NCI-H1417 (cell line): ENCODE data around the gene RIPOR1.
A peak's percentile ranks its signal among the peaks of the same experiment; 100 is the strongest.

Experiments
- DNase-seq, 3 experiments: peaks; one replicate each; lab custom pipeline; 2025; lab: John Stamatoyannopoulos, UW

RIPOR1 gene

GRCh38 chr16:67539691-67540635, 11.3 kb downstream of the RIPOR1 start:
- DNase-seq, result no peak

GRCh38 chr16:67540756-67541155, 12.1 kb downstream of the RIPOR1 start:
- no peak for DNase-seq

- DNase-seq, result no peak
Measured at GRCh38 chr16:67541391-67542263, 13.0 kb downstream of the RIPOR1 start.

- DNase-seq, result no peak
Measured at GRCh38 chr16:67542464-67542863, 13.8 kb downstream of the RIPOR1 start.

- DNase-seq, result no peak
Measured at GRCh38 chr16:67543036-67543435, 14.4 kb downstream of the RIPOR1 start.

- no peak for DNase-seq
Measured at GRCh38 chr16:67543582-67543981, 15.0 kb downstream of the RIPOR1 start.

- no peak for DNase-seq
Measured at GRCh38 chr16:67544329-67544841, 15.8 kb downstream of the RIPOR1 start.

- no peak for DNase-seq
Measured at GRCh38 chr16:67544844-67545664, 16.4 kb downstream of the RIPOR1 start.

GRCh38 chr16:67545665-67546024, 17.0 kb downstream of the RIPOR1 start:
- no peak for DNase-seq

GRCh38 chr16:67546091-67546501, 17.5 kb downstream of the RIPOR1 start:
- DNase-seq, result no peak

- peak; percentile 38 to 72 (median 45) for DNase-seq
Measured at GRCh38 chr16:67546761-67547422, 18.3 kb downstream of the RIPOR1 start.

GRCh38 chr16:67547423-67548264, 19.0 kb downstream of the RIPOR1 start:
- DNase-seq, result peak in 2 of 3 experiments; percentile 28 to 65

- no peak for DNase-seq
Measured at GRCh38 chr16:67548265-67549126, 19.9 kb downstream of the RIPOR1 start.

- DNase-seq, result no peak
Measured at GRCh38 chr16:67549240-67549639, 20.6 kb downstream of the RIPOR1 start.

- DNase-seq, result no peak
Measured at GRCh38 chr16:67549936-67550335, 21.3 kb downstream of the RIPOR1 start.

- no peak for DNase-seq
Measured at GRCh38 chr16:67551091-67551490, 22.5 kb downstream of the RIPOR1 start.

GRCh38 chr16:67551972-67552371, 23.3 kb downstream of the RIPOR1 start:
- DNase-seq, result peak in 1 of 3 experiments; percentile 52

- peak in 1 of 3 experiments; percentile 24 for DNase-seq
Measured at GRCh38 chr16:67552476-67552875, 23.8 kb downstream of the RIPOR1 start.

- DNase-seq, result no peak
Measured at GRCh38 chr16:67555795-67556212, 27.2 kb downstream of the RIPOR1 start.
